ENCODE data around the gene COMMD1.
A peak's percentile ranks its signal among the peaks of the same experiment; 100 is the strongest.
"Not testable (repeated sequence)": the region's sequence is repeated elsewhere in the genome, so short reads cannot be mapped to it uniquely, and the experiment has no call there.

Gene COMMD1

DNA sequence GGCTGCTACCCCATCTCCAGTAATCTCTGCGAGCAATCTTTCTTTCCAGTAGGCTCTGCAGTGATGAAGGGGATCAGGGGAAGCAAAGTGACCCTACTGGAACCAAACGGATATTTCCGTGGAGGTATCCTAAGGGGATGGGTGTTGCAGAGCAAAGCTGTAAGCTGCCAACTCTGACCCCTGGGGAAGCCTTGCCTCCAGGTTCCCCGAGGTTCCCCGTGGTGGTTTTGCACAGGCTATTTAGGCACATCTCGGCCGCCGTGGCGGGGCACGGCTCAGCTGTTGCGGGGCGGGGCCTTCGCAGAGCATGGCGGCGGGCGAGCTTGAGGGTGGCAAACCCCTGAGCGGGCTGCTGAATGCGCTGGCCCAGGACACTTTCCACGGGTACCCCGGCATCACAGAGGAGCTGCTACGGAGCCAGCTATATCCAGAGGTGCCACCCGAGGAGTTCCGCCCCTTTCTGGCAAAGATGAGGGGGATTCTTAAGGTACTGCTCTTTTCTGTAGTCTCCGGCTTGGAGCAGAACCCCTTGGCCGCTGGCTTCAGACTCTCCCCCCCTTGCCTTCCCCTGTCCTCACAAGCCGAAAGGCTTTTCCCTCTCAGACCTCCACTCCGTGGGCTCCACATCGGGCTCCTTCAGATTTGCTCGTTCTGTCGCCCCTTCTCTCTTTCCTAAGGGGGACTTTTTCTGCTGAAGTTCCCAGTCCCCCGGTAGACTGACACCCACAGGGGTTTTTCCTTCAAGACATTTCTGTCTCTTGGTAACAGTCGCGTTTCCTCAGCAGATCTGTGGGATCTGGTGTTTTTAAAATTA is at the start of gene COMMD1:
Gene COMMD1, plus strand, starts transcription at position 303 of the 814 bp plus-strand sequence. Its CDS starts 5 bp downstream, at position 308.
- DNase-seq = peak; percentile 81

DNA sequence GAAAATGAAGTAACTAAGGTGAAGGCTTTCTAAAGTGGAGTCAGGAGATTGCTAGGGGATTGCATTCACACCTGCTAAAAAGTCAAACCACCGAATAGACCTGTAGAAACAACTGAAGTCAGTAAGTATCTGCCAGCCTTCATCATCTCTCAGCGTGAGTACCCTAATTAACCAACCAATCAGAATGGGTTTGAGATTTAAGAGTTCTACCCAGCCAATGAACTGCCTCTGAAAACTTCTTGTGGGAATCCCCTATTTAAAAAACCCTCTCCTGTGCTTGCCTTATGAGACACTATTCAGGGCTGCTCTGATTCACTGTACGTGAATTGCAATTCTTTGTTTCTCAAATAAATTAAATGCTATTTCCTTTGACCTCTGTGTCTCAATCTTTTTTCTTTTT is 48.2 kb upstream of the COMMD1 start:
- no peak for DNase-seq

DNA sequence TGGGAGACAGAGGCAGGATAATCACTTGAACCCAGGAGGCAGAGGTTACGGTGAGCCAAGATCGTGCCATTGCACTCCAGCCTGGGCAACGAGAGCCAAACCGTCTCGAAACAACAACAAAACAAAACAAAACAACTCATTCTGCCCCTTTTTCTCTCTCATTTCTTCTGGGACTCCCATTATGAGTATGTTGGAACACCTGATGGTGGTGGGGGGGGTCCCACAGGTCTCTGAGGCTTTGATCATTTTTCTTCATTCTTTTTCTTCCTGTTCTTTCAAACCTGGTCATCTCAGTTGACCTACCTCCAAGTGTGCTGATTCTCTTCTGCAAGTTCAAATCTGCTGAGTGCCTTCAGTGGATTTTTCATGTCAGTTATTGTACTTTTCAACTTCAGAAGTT is 43.4 kb upstream of the COMMD1 start:
- DNase-seq = no peak

DNA sequence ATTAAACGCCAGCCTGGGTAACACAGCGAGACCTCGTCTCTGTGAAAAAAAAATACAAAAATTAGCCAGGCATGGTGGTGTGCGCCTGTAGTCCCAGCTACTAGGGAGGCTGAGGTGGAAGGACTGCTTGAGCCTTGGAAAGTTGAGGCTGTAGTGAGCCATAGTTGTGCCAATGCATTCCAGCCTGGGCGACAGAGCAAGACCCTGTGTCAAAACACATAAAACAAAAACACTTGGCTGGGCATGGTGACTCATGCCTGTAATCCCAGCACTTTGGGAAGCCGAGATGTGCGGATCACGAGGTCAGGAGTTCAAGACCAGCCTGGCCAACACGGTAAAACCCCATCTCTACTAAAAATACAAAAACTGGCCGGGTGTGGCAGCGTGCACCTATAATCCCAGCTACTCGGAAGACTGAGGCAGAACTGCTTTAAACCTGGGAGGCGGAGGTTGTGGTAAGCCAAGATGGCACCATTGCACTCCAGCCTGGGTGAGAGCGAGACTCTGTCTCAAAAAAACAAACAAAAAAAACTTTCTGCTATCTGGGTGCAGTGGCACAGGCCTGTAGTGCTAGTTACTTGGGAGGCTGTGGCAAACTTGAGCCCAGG is 38.9 kb upstream of the COMMD1 start:
- DNase-seq = not testable (repeated sequence)

DNA sequence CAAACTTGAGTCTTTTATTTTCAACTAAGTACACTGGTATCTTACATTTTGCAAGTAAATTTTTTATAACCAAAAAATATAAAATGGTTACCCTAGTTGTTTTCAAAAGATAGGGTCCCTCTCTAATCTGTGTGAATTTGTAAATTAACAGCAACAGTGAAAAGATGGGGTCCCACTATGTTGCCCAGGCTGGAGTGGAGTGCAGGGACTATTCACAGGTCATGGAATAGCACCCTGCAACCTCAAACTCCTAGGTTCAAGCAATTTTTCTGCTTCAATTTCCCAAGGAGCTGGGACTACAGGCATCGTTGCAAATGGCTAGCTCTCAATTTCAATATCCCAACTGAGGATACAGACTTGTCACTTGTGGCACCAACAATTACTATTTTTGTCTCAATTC is 29.1 kb upstream of the COMMD1 start:
- DNase-seq = no peak

DNA sequence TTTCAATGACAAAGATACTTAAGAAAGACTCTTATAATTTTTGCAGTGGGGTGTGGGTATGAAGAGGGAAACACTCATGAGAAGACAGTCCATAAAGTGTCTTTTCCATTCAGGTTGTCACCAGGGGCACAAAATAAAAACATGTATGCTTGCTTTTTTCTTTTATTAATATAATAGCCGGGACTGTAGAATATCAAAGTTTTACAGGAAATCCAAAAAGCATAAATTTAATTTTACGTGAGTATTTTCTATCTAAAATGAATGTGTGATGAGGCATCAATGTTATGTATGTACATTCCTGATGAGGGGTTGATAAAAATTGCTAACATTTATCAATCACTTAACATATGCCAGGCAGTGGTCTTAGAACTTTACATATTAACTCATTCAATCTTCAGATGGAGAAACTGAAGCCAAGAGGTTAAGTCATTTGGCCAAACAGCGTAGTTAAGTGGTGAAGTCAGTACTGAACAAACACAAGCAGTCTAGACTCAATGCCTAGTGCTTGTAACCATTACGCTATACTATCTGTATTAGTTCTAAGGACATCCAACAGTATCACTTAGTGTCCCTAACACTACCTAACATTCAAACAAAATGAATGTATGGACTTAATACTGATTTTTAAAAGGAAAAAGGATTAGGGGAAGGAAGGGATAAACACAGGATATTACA is 27.8 kb upstream of the COMMD1 start:
- DNase-seq = no peak

DNA sequence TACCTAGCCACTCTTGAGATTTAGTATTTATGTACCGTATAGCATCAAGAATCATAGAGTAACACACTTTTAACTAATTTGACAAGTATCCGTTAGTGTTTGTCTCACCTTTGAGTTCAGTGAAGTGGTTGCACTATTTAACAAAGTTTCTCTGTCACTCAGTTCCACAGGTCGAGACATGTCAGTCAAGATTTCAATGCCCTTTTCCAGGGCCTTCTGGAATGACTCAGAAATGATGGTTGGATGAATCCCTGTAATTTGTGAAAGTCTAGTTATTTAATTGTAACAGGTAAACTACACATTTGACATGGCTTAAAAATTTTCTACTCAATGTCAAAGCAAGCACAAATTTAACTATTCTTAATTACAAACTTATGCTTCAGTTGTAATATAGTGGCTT is 26.7 kb upstream of the COMMD1 start:
- no peak for DNase-seq

DNA sequence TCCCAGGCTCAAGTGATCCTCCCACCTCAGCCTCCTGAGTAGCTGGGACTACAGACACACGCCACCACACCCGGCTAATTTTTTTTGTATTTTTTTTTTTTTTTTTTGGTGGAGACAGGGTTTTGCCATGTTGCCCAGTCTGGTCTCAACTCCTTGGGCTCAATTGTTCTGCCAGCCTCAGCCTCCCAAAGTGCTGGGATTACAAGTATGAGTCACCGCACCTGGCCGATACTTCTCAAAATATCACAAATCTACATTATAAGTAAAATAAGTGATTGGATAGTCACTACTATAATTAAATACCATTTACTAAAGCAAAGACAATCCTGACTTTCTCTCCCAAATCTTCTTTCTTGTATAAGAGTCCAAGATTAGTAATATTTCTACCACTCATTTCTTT is 26.1 kb upstream of the COMMD1 start:
- not testable (repeated sequence) for DNase-seq

DNA sequence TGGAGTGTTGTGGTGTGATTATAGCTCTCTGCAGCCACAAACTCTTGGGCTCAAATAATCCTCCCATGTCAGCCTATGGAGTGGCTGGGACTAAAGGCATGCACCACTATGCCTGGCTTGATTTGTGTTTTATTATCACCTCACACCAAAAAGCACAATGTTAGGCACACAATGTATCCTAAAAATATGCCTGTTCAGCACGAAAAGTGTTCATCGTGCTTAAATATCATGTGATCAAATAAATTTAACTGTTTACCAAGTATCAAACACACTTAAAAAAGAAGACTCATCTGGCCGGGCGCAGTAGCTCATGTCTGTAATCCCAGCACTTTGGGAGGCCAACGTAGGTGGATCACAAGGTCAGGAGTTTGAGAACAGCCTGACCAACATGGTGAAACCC is 22.6 kb upstream of the COMMD1 start:
- no peak for DNase-seq

DNA sequence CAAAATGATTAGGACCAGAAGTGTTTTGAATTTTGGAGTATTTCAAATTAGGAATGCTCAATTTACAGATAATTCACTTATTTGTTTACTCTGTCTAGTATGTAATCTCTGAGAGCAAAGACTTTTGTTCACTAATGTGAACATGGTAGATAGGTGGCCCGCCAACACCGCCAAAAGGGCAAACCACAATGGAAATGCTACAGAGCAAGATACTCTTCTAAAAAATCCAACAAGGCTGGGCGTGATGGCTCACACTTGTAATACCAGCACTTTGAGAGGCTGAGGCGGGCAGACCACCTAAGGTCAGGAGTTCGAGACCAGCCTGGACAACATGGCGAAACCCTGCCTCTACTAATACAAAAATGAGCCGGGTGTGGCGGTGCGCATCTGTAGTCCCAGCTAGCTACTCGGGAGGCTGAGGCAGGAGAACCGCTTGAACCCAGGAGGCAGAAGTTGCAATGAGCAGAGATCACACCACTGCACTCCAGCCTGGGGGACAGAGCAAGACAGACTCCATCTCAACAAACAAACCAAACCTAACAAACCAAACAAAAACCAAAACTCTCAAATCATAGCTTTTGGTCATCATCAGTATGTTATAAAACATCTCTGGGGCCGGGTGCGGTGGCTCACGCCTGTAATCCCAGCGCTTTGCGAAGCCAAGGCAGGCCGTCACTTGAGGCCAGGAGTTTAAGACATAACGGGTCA is 19.4 kb upstream of the COMMD1 start:
- DNase-seq = no peak

DNA sequence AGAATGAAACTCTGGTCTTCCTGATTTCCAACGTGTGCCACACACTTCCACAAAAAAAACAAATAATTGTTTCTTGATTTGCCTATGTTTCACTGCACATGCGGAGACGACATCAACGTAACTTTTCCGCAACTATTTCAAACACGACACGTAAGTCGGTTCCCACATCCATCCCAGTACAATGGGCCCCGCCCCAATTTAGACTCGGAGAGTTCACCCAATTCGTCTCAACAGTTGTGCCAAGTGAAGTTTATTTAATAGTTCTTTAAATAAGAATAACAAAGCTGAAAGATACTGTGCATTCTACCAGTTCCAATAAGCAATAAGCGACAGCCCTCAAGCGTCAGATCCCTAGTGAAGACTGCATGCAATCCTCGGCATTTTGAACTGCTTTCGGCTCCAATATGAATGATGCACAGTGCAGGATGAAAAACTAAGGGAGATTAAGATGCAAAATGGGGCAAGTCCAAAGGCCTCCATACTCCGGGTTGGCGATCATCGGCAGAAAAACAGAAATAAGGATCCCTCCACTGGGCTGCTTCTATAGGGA is 17.7 kb upstream of the COMMD1 start:
- peak; percentile 11 for DNase-seq

DNA sequence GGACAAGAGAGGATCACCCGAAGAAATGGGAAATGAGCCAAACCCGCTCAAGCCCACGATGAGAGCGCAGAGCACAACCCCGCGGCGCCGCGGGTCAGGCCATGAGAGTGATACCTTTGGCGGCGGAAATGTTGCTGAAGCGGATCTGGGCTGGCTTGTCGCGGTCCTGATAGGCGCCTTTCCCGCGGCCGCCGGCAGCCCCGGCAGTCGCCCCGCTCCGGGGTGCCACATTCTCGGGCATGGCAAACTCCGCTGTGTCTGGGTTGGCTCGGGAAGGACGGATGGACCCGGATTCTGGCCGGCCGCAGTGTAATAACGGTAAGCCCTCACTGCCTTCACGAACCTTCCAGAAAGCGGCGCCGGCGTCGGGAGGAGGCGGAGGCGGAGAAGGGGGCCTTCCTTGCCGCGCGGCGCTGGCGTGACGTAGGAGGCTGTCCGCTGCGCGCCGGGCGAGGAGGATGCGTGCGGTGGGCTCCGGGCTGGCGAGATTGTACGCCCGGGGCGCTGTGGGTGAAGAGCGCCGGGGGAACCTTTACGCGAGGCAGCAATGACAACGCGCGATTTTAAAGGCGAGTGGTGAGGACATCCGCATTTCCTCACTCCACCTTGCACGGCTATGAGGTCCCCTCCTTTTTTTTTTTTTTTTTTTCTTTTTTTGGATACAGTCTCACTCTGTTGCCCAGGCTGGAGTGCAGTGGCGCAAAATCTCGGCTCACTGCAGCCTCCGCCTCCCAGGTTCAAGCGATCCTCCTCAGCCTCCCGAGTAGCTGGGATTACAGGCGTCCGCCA is 17.0 kb upstream of the COMMD1 start, which contains the start of gene CCT4:
Gene CCT4, minus strand, starts transcription at position 390 of the 789 bp plus-strand sequence. Its CDS starts 149 bp downstream, at position 241.
- peak; percentile 81 for DNase-seq

DNA sequence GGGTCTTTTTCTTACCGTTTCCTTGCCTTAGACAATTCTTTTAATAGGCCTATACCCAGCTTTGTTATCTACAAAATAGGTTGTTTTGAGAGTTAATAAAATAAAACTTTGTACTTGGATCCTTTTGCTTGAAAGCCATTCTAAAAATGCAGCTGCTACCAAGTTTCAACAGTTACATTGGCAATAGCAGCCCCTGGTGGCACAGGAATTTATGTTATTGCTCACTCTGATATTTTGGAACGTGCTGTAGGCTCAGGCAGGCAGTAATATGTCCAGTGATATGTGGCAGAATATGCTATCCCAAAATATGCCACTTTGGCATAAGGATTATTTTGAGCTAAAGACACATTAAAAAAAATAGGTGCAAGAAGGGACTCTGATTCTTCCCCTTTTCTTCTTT is 6.7 kb upstream of the COMMD1 start:
- no peak for DNase-seq

DNA sequence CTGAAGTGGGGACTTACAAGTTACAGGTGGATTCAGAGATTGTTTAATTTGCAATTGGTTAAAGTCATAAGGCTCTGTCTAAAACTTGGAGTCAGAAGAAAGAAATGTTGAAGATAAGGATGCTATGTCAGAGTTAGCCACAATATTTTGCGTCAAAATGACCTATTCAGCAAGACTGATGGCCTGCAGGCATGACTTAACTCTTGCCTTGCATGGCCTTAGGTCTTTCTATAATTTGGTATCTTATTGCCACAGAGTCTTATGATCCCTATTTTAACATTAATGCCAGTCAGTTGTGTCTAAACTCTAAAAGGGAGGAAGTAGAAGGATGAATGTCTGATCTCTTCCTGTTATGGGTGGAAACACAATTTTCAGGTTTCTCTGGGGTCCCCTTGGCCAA is 5.2 kb upstream of the COMMD1 start:
- DNase-seq = no peak

DNA sequence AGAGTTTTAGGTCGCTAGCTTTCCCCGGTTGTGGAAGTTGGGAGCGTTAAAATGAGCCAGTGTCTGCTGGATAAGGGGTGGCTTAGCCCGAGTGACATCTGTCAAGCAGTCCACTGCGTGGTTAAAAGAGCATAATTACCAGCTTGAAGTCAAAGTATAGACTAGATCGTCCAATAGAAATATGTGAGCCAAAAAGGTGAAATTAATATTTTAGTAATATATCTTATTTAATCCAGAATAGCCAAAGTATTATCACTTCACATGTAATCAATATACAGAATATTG is 654 bp downstream of the COMMD1 start:
- no peak for DNase-seq

DNA sequence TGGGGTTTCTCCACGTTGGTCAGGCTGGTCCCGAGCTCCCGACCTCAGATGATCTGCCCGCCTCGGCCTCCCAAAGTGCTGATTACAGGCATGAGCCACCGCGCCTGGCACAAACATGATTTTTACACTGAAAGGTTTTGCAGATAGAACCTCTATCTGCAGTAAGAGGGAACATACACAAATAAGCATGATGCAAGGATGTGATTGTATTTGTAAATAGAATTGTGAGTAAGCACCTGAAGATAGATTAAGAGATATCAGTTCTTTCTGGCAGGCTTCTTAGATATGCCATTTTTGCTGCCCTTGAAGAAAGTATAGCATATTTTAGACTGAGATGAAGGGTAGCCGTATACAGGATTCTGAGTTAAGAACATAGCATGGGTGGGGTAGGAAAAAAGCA is 3.6 kb downstream of the COMMD1 start:
- DNase-seq = no peak

DNA sequence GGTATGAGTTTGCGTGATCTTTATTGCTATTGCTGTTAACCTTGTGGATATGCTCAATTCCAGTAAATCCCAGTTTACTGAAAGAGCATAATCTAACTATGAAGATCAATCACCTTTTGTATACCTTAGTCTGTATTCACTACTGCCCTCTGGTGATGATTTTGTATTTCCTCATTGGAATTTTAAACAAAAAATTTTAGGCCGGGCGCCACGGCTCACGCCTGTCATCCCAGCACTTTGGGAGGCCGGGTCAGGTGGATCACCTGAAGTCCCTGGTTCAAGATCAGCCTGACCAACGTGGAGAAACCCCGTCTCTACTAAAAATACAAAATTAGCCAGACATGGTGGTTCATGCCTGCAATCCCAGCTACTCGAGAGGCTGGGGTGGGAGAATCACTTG is 5.1 kb downstream of the COMMD1 start:
- no peak for DNase-seq

DNA sequence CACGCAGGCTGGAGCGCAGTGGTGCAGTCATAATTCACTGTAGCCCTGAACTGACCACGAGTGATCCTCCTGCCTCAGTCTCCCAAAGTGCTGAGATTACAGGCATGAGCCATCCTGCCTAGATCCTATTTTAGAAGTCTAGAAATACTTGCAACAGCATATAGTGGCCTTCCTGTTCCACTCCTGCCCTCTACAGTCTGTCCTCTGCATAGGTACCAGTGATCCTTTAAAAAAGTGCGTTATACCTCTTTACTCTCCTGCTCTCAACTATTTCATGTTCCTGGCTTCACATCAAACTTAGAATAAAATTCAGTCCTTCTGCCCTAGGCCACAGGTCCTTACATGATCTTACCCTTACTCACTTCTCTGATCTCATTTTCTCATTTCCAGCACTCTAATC is 6.0 kb downstream of the COMMD1 start:
- no peak for DNase-seq

DNA sequence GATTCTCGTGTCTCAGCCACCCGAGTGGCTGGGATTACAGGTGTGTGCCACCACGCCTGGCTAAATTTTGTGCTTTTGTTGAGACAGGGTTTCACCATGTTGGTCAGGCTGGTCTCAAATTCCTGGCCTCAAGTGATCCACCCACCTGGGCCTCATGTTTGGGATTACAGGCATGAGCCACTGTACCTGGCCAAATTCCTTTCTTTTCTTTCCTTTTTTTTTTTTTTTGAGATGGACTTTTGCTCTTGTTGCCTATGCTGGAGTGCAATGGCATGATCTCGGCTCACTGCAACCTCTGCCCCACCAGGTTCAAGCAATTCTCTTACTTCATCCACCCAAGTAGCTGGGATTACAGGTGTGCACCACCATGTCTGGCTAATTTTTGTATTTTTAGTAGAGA is 9.3 kb downstream of the COMMD1 start:
- DNase-seq = not testable (repeated sequence)

DNA sequence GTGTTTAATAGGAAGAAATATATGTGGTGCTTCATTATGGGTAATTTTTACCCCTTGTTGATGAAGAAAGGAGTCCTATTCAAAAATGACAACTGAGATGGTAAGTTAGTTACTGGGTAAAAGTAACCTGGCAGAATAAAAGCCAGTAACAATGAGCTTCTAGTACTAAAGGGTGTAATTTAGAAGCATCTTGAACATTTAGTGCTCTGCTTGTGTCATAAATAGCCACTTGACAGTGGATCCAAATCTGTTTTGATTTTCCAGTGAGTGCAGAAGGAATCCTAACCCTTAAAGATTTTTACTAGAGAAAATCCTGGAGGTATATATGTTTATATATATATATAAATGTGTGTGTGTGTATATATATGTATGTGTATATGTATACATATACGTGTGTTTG is 15.1 kb downstream of the COMMD1 start:
- no peak for DNase-seq

DNA sequence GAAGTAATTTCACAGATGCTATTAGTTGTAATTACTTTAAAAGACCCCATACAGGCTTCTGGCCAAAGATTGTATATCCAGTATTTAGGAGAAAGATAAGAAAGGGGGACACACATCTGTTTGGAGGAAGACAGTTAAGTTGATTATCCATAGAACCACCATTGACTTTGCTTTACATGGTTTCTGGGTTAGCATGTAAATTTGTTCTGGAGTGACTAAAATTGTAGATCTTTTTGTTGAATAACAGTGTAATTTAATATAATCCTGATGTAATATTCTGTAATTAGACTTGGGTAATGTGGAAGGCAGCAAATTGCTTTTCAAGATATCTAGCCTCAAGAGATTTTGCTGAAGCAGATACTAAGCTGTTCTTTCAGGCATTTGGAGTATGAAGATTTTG is 17.2 kb downstream of the COMMD1 start:
- no peak for DNase-seq

DNA sequence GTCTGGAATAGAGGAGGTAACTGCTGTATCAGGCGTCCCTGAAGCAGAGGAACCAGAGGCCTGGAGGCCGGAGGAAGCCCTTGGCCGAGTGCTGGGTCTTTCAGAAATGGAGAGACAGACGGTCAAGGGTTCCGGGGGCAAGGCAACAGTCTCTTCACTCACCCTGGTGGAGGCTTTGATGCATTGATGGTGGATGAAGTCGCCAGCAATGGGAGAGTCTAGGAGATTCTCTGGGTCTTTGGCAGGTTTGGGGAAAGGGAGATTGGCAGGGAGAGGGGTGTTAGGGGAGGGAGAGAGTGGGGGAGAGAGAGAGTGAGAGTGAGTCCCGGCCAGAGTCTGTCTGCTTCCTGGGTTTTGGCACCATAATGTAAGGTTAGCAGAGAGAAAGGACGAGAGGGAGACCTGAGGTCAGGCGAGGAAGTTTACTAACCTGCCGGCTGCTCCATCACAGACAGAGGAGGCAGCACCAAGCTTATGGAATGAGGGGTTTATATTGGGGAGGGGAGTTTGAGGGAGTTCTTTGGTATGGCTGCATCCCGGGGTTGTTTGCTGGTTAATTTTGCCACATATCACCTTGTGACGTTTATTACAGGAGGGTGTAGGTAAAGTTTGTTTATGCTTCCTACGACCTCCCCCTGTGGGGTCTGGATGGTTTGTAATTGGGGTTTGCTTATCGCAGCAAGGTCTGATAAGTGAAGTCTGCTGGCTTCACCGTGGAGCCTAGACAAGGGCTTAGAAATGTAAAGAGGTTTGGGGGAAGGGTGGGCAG is 19.6 kb downstream of the COMMD1 start:
- DNase-seq = no peak
